ENCODE results near the gene LMF1.

DNA sequence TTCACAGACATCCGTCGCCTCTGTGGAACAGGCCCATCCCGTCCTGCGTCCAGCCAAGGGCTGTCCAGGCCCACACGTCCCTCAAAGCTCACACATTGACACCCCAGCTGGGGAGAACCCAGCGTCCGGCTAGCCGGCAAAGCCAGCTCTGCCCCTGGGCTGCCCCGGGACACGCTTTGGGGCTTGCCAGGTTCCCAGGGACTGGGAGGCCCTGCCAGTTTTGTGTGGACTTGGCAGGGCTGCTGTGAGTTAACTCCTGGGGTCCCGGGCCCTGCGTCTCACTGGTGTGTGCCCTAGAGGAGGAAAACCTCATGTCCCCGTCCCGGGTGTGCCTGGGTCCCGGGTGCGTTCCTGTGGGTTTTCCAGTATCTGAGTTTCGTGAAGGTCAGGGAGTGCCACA, 17.1 kb upstream of the LMF1 start:
- TF ChIP-seq, protein P1, sequence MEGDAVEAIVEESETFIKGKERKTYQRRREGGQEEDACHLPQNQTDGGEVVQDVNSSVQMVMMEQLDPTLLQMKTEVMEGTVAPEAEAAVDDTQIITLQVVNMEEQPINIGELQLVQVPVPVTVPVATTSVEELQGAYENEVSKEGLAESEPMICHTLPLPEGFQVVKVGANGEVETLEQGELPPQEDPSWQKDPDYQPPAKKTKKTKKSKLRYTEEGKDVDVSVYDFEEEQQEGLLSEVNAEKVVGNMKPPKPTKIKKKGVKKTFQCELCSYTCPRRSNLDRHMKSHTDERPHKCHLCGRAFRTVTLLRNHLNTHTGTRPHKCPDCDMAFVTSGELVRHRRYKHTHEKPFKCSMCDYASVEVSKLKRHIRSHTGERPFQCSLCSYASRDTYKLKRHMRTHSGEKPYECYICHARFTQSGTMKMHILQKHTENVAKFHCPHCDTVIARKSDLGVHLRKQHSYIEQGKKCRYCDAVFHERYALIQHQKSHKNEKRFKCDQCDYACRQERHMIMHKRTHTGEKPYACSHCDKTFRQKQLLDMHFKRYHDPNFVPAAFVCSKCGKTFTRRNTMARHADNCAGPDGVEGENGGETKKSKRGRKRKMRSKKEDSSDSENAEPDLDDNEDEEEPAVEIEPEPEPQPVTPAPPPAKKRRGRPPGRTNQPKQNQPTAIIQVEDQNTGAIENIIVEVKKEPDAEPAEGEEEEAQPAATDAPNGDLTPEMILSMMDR (IDR thresholded peaks at IDR 0.05): no peak
- no peak for TF ChIP-seq ZFX (IDR thresholded peaks at IDR 0.05; ENCODE audit: borderline replicate concordance)
